ENCODE data around the gene EP300. TPM values are rescaled to one million over a fixed set of nuclear protein-coding genes. Genes with fewer than 3 reads are reported as not detected.
"Not testable (repeated sequence)": the region's sequence is repeated elsewhere in the genome, so short reads cannot be mapped to it uniquely, and the experiment has no call there.

Gene EP300
- total RNA-seq, 1 donor from 2014 or later: 78.9 TPM

- no peaks in the 10 kb centered on the region for H3K27me3 ChIP-seq
- H3K36me3 ChIP-seq: no peaks in the 10 kb centered on the region
- H3K4me3 ChIP-seq: no peak overlapping the region
- intact Hi-C loops (cut with DNase I): no loop called here
- ATAC-seq (no peak), DNase-seq (no peak)
- H3K4me1 ChIP-seq: no peaks in the 10 kb centered on the region
- no peaks in the 10 kb centered on the region for H3K9me3 ChIP-seq
- no peak overlapping the region for H3K27ac ChIP-seq
- no peak for TF ChIP-seq CTCF (IDR thresholded peaks at IDR 0.05)
Measured at GRCh38 chr22:41050883-41051282, 41.5 kb upstream of the EP300 start.

- Histone ChIP-seq H3K27me3 (no peaks in the 10 kb centered on the region), H3K27ac (no peak overlapping the region), H3K4me3 (no peak overlapping the region), H3K4me1 (no peaks in the 10 kb centered on the region), H3K36me3 (no peaks in the 10 kb centered on the region), H3K9me3 (no peaks in the 10 kb centered on the region)
- no peak for DNase-seq
- peak; percentile 21 for ATAC-seq
- no peak for TF ChIP-seq CTCF (IDR thresholded peaks at IDR 0.05)
- intact Hi-C loops (cut with DNase I): no loop called here
Measured at GRCh38 chr22:41052661-41053490, 39.5 kb upstream of the EP300 start.

GRCh38 chr22:41057076-41057475 lies 35.3 kb upstream of the EP300 start:
- Histone ChIP-seq H3K27ac (no peak overlapping the region), H3K9me3 (no peaks in the 10 kb centered on the region), H3K27me3 (no peaks in the 10 kb centered on the region), H3K4me3 (no peak overlapping the region), H3K36me3 (no peaks in the 10 kb centered on the region), H3K4me1 (no peaks in the 10 kb centered on the region)
- DNase-seq (no peak), ATAC-seq (no peak)
- intact Hi-C loops (cut with DNase I): no loop called here
- no peak for TF ChIP-seq CTCF (IDR thresholded peaks at IDR 0.05)

GRCh38 chr22:41062146-41062545 lies 30.2 kb upstream of the EP300 start:
- Histone ChIP-seq H3K27ac (no peak overlapping the region), H3K4me1 (no peaks in the 10 kb centered on the region), H3K36me3 (no peaks in the 10 kb centered on the region), H3K27me3 (no peaks in the 10 kb centered on the region), H3K4me3 (no peak overlapping the region), H3K9me3 (no peaks in the 10 kb centered on the region)
- intact Hi-C loops (cut with DNase I): no loop called here
- TF ChIP-seq CTCF (IDR thresholded peaks at IDR 0.05): no peak
- DNase-seq (no peak), ATAC-seq (no peak)

- intact Hi-C loops (cut with DNase I); DNase-seq; H3K4me1 ChIP-seq; H3K9me3 ChIP-seq; H3K36me3 ChIP-seq; H3K27me3 ChIP-seq; ATAC-seq; H3K27ac ChIP-seq; H3K4me3 ChIP-seq: not testable (repeated sequence)
Measured at GRCh38 chr22:41064326-41064725, 28.1 kb upstream of the EP300 start.

- H3K4me3 ChIP-seq; DNase-seq; H3K27ac ChIP-seq; H3K27me3 ChIP-seq; H3K4me1 ChIP-seq; H3K9me3 ChIP-seq; H3K36me3 ChIP-seq; intact Hi-C loops (cut with DNase I); ATAC-seq: not testable (repeated sequence)
Measured at GRCh38 chr22:41066341-41066740, 26.1 kb upstream of the EP300 start.

- H3K4me1 ChIP-seq; H3K27ac ChIP-seq; H3K27me3 ChIP-seq; H3K9me3 ChIP-seq; ATAC-seq; DNase-seq; H3K36me3 ChIP-seq; intact Hi-C loops (cut with DNase I); H3K4me3 ChIP-seq: not testable (repeated sequence)
Measured at GRCh38 chr22:41067968-41068367, 24.4 kb upstream of the EP300 start.

Measured in upper lobe of right lung (tissue), 1 donor.